Thoracic aorta (tissue), 2 donors: ENCODE measurements around the gene KLHL30. TPM values are rescaled to one million over a fixed set of nuclear protein-coding genes. Genes with fewer than 3 reads are reported as not detected.

Source experiments
- ATAC-seq: fragments of 150-250 bp; one replicate; pipeline ENCODE4 v1.8.0; 2017; ENCODE audit warnings: low read depth; ENCODE audit not compliant: insufficient number of reproducible peaks, low FRiP score
- DNase-seq: peaks from one replicate; pipeline ENCODE4 v3.0.0-alpha.2; 2020; ENCODE audit warnings: low spot score
- H3K27ac ChIP-seq, 2 donors: fragments of 200-600 bp; sonication (generic); 1 replicate in 1 of 2; 2 replicates in 1 of 2; pipeline ENCODE4 v1.5.1; 2016; ENCODE audit warnings: mild to moderate bottlenecking in 2 of 2, moderate library complexity in 2 of 2
- H3K27me3 ChIP-seq: fragments of 200-600 bp; sonication (generic); replicated peaks from 2 replicates; pipeline ENCODE4 v1.6.0; 2016; ENCODE audit warnings: mild to moderate bottlenecking; ENCODE audit not compliant: insufficient read depth
- H3K36me3 ChIP-seq: fragments of 200-600 bp; sonication (generic); one replicate; pipeline ENCODE4 v1.5.1; 2016
- H3K4me1 ChIP-seq, 2 donors: fragments of 200-600 bp; sonication (generic); 1 replicate in 1 of 2; 2 replicates in 1 of 2; pipeline versions ENCODE4 v1.5.1 to v1.6.0; 2016; ENCODE audit warnings: low read depth in 2 of 2, mild to moderate bottlenecking in 1 of 2; ENCODE audit not compliant: control insufficient read depth in 1 of 2
- H3K4me3 ChIP-seq: fragments of 200-600 bp; sonication (generic); 2 replicates; pipeline ENCODE4 v1.5.1; 2016; ENCODE audit warnings: mild to moderate bottlenecking
- H3K9me3 ChIP-seq: fragments of 200-600 bp; sonication (generic); 2 replicates; pipeline ENCODE4 v1.5.1; 2016
- CTCF ChIP-seq: fragments of 200-600 bp; sonication (generic); IDR thresholded peaks from one replicate; pipeline ENCODE4 v1.5.1; 2019; ENCODE audit warnings: antibody characterized with exemption
- total RNA-seq, 2 donors: library from RNA; depleted of rRNA; stranded (reverse); fragments of >200 nt; gene quantifications; one replicate each; pipeline versions ENCODE4 v1.1.0 to v1.2.3, GENCODE V29; 2016

KLHL30 gene
- total RNA-seq, result 10 to 100 TPM; 18.3 to 33.4 TPM

GRCh38 chr2:238138331-238139195 is at the start of gene KLHL30:
KLHL30 (plus strand) TSS chr2:238138668; CDS start chr2:238140755, 2,087 bp downstream.
- no peak for ATAC-seq
- Histone ChIP-seq H3K4me1 (peaks cover 27 to 59% of the 10 kb centered on the region in 2 donors), H3K36me3 (no peaks in the 10 kb centered on the region), H3K27me3 (no peaks in the 10 kb centered on the region), H3K27ac (peak within 1 kb of the TSS; percentile 42 to 71), H3K4me3 (peak within 1 kb of the TSS; percentile 78), H3K9me3 (no peaks in the 10 kb centered on the region)
- TF ChIP-seq CTCF, result no peak
- peak; percentile 60 for DNase-seq

DNA sequence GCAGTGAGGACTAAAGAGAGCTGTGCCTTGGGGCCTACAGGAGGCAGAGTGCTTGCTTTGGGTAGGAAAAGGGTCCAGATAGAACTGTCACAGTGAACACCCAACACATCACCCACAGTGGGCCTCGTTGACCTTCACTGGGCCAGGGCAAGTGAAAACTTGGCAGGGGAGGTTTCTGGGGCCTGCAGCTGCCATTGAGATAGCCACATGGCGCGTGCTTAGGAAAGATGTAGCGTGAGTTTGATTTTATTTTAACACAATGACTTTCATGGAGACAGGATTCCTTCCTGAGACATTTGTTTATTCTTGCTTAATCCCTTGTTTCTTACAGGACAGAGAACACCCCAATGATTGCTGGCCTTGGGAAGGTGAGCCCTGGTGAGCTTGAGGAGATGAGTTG is 47.6 kb upstream of the KLHL30 start:
- no peak overlapping the region for H3K27ac ChIP-seq
- DNase-seq, result no peak
- H3K36me3 ChIP-seq, result no peaks in the 10 kb centered on the region
- ATAC-seq, result no peak
- H3K4me3 ChIP-seq, result no peak overlapping the region
- H3K4me1 ChIP-seq, result no peaks in the 10 kb centered on the region
- TF ChIP-seq CTCF, result no peak
- no peaks in the 10 kb centered on the region for H3K27me3 ChIP-seq
- H3K9me3 ChIP-seq, result no peaks in the 10 kb centered on the region

GRCh38 chr2:238091436-238092060 is 46.9 kb upstream of the KLHL30 start:
- Histone ChIP-seq H3K4me3 (no peak overlapping the region), H3K36me3 (no peaks in the 10 kb centered on the region), H3K27me3 (no peaks in the 10 kb centered on the region), H3K9me3 (no peaks in the 10 kb centered on the region), H3K27ac (no peak overlapping the region), H3K4me1 (no peaks in the 10 kb centered on the region)
- no peak for DNase-seq
- ATAC-seq, result no peak
- TF ChIP-seq CTCF, result no peak

- Histone ChIP-seq H3K9me3 (no peaks in the 10 kb centered on the region), H3K27me3 (no peaks in the 10 kb centered on the region), H3K4me3 (no peak overlapping the region), H3K36me3 (no peaks in the 10 kb centered on the region), H3K27ac (no peak overlapping the region), H3K4me1 (no peaks in the 10 kb centered on the region)
- ATAC-seq, result no peak
- TF ChIP-seq CTCF, result no peak
- no peak for DNase-seq
Observed at GRCh38 chr2:238092486-238093035, 45.9 kb upstream of the KLHL30 start.
